Small intestine (tissue), 7 donors: ENCODE results near the gene MMRN2. TPM values are rescaled to one million over a fixed set of nuclear protein-coding genes. Genes with fewer than 3 reads are reported as not detected.
A peak's percentile ranks its signal among the peaks of the same experiment; 100 is the strongest.
"Not testable (repeated sequence)": the region's sequence is repeated elsewhere in the genome, so short reads cannot be mapped to it uniquely, and the experiment has no call there.

Experiments
- DNase-seq, 2 donors: peaks; one replicate each; pipeline versions ENCODE4 v3.0.0 to v3.0.0-alpha.2; 2013
- FAIRE-seq: peaks from 2 replicates; lab custom pipeline; 2012; peaks lifted over from hg19 to GRCh38; lab: Jason Lieb, UNC
- H3K27ac ChIP-seq, 3 donors: one replicate each; pipeline ENCODE4 v1.5.1; 2013; ENCODE audit warnings: low read length in 2 of 3, mild to moderate bottlenecking in 2 of 3, control low read depth in 1 of 3, inconsistent platforms in 1 of 3, low read depth in 1 of 3, moderate library complexity in 1 of 3
- H3K27me3 ChIP-seq, 3 donors: one replicate each; pipeline ENCODE4 v1.6.1; 2013; ENCODE audit warnings: low read length in 3 of 3, inconsistent platforms in 1 of 3; ENCODE audit not compliant: control insufficient read depth in 3 of 3, insufficient read depth in 3 of 3
- H3K36me3 ChIP-seq, 3 donors: one replicate each; pipeline ENCODE4 v1.6.1; 2013; ENCODE audit warnings: low read length in 3 of 3, inconsistent platforms in 1 of 3, low read depth in 1 of 3, mild to moderate bottlenecking in 1 of 3, moderate library complexity in 1 of 3; ENCODE audit not compliant: control insufficient read depth in 3 of 3, insufficient read depth in 2 of 3
- H3K4me1 ChIP-seq, 3 donors: one replicate each; pipeline ENCODE4 v1.6.1; 2013; ENCODE audit warnings: low read length in 2 of 3, inconsistent platforms in 1 of 3, low read depth in 1 of 3, mild to moderate bottlenecking in 1 of 3, moderate library complexity in 1 of 3; ENCODE audit not compliant: control insufficient read depth in 3 of 3, insufficient read depth in 2 of 3
- H3K4me3 ChIP-seq, 3 donors: one replicate each; pipeline ENCODE4 v1.5.1; 2013; ENCODE audit warnings: low read length in 3 of 3, control low read depth in 1 of 3, inconsistent platforms in 1 of 3, low read depth in 1 of 3, mild to moderate bottlenecking in 1 of 3, moderate library complexity in 1 of 3
- H3K9me3 ChIP-seq, 2 donors: one replicate each; pipeline ENCODE4 v1.6.1; 2013; ENCODE audit warnings: low read depth in 1 of 2, low read length in 1 of 2; ENCODE audit not compliant: control insufficient read depth in 2 of 2, insufficient read depth in 1 of 2
- WGBS, 3 donors: extraction: QIAGEN DNeasy Blood & Tissue Kit; methylation state at CpG; one replicate each; pipeline ENCODE4 v1.1.7; 2013; 5-methylcytosine and 5-hydroxymethylcytosine counted together
- polyA plus RNA-seq, 4 donors: library from polyadenylated mRNA; stranded (reverse) in 3 of 4; unstranded in 1 of 4; fragments of 200-250 nt in 3 of 4; fragments of 120-200 nt in 1 of 4; gene quantifications; one replicate each; pipeline versions ENCODE4 v1.2.1 to v1.2.3, GENCODE V29; 2013
- donor health status: healthy with polysubstance abuse.
- donor health status: control.
- donor health status: control.
- donor health status: Bipolar disorder and iron deficiency.
- donor health status: healthy.

The MMRN2 gene
- polyA plus RNA-seq, 4 donors: 0.45 to 20.8 (median 3.3) TPM

GRCh38 chr10:86936661-86937501, 20.5 kb downstream of the MMRN2 start:
- FAIRE-seq (no peak), DNase-seq (no peak)
- H3K4me3 ChIP-seq: no peak overlapping the region
- H3K4me1 ChIP-seq: no peaks in the 10 kb centered on the region
- no peaks in the 10 kb centered on the region for H3K9me3 ChIP-seq
- peaks cover 0 to 2% (median 0%) of the 10 kb centered on the region in 3 donors for H3K36me3 ChIP-seq
- no peak overlapping the region for H3K27ac ChIP-seq
- 58 to 80% (median 68%) methylated on average over 13 of the region's 13 CpGs for WGBS, 3 donors
- peaks cover 0 to 5% (median 0%) of the 10 kb centered on the region in 3 donors for H3K27me3 ChIP-seq

GRCh38 chr10:86934162-86934711, 23.2 kb downstream of the MMRN2 start:
- FAIRE-seq, H3K27ac ChIP-seq, H3K4me1 ChIP-seq, H3K27me3 ChIP-seq, H3K9me3 ChIP-seq, DNase-seq, H3K4me3 ChIP-seq: not testable (repeated sequence)
- peaks cover 0 to 15% (median 5%) of the 10 kb centered on the region in 3 donors for H3K36me3 ChIP-seq
- 70 to 86% (median 79%) methylated on average over 6 of the region's 6 CpGs for WGBS, 3 donors

- DNase-seq (no peak), FAIRE-seq (no peak)
- 75 to 89% (median 79%) methylated on average over 2 of the region's 2 CpGs for WGBS, 3 donors
- H3K9me3 ChIP-seq: no peaks in the 10 kb centered on the region
- peaks cover 0 to 19% (median 5%) of the 10 kb centered on the region in 3 donors for H3K36me3 ChIP-seq
- no peaks in the 10 kb centered on the region for H3K4me1 ChIP-seq
- H3K4me3 ChIP-seq: no peak overlapping the region
- peak overlapping the region in 1 of 3 donors; percentile 11 for H3K27ac ChIP-seq
- no peaks in the 10 kb centered on the region for H3K27me3 ChIP-seq
Measured at GRCh38 chr10:86932674-86933073, 24.7 kb downstream of the MMRN2 start.

- Histone ChIP-seq H3K27ac (no peak overlapping the region), H3K4me1 (no peaks in the 10 kb centered on the region), H3K4me3 (no peak overlapping the region), H3K36me3 (peaks cover 0 to 19% (median 5%) of the 10 kb centered on the region in 3 donors), H3K9me3 (no peaks in the 10 kb centered on the region), H3K27me3 (no peaks in the 10 kb centered on the region)
- no peak for FAIRE-seq
- 78 to 88% (median 85%) methylated on average over 1 of the region's 1 CpG for WGBS, 3 donors
- DNase-seq: no peak
Measured at GRCh38 chr10:86931872-86932271, 25.5 kb downstream of the MMRN2 start.

GRCh38 chr10:86929468-86930380, 27.7 kb downstream of the MMRN2 start:
- H3K27me3 ChIP-seq: no peaks in the 10 kb centered on the region
- peaks cover 0 to 19% (median 5%) of the 10 kb centered on the region in 3 donors for H3K36me3 ChIP-seq
- DNase-seq (no peak), FAIRE-seq (no peak)
- H3K4me1 ChIP-seq: no peaks in the 10 kb centered on the region
- 87 to 93% (median 92%) methylated on average over 15 of the region's 15 CpGs for WGBS, 3 donors
- H3K9me3 ChIP-seq: no peaks in the 10 kb centered on the region
- H3K27ac ChIP-seq: no peak overlapping the region
- no peak overlapping the region for H3K4me3 ChIP-seq

GRCh38 chr10:86922553-86922961, 34.9 kb downstream of the MMRN2 start:
- FAIRE-seq: no peak
- H3K4me3 ChIP-seq: no peak overlapping the region
- no peak overlapping the region for H3K27ac ChIP-seq
- no peaks in the 10 kb centered on the region for H3K27me3 ChIP-seq
- no peaks in the 10 kb centered on the region for H3K9me3 ChIP-seq
- H3K36me3 ChIP-seq: peaks cover 5 to 27% (median 9%) of the 10 kb centered on the region in 3 donors
- no peaks in the 10 kb centered on the region for H3K4me1 ChIP-seq
- DNase-seq: no peak
- 76 to 79% (median 77%) methylated on average over 9 of the region's 9 CpGs for WGBS, 3 donors

GRCh38 chr10:86918022-86918471, 39.4 kb downstream of the MMRN2 start:
- DNase-seq (no peak), FAIRE-seq (no peak)
- Histone ChIP-seq H3K4me3 (no peak overlapping the region), H3K9me3 (no peaks in the 10 kb centered on the region), H3K4me1 (no peaks in the 10 kb centered on the region), H3K27ac (peak overlapping the region in 1 of 3 donors; percentile 27), H3K27me3 (no peaks in the 10 kb centered on the region), H3K36me3 (peaks cover 5 to 40% (median 15%) of the 10 kb centered on the region in 3 donors)
- 64 to 79% (median 66%) methylated on average over 5 of the region's 5 CpGs for WGBS, 3 donors

- H3K27ac ChIP-seq: no peak overlapping the region
- WGBS, 3 donors: 63 to 75% (median 69%) methylated on average over 1 of the region's 1 CpG
- no peaks in the 10 kb centered on the region for H3K27me3 ChIP-seq
- DNase-seq: no peak
- no peak overlapping the region for H3K4me3 ChIP-seq
- no peaks in the 10 kb centered on the region for H3K9me3 ChIP-seq
- peaks cover 2 to 29% (median 11%) of the 10 kb centered on the region in 3 donors for H3K36me3 ChIP-seq
- no peak for FAIRE-seq
- no peaks in the 10 kb centered on the region for H3K4me1 ChIP-seq
Measured at GRCh38 chr10:86914734-86915133, 42.7 kb downstream of the MMRN2 start.
